Activated naive CD4-positive, alpha-beta T cell treated with anti-CD3 and anti-CD28 coated beads, Interleukin-2, amount 50 U/mL, for 24 hours (primary cell): ENCODE results near the gene SEMA7A.

Experiments used
- H3K27ac Mint-ChIP-seq: one replicate; pipeline ENCODE4 v1.8.0; 2021; ENCODE audit warnings: mild to moderate bottlenecking, mixed read lengths
- H3K27me3 Mint-ChIP-seq: one replicate; pipeline ENCODE4 v1.8.0; 2021; ENCODE audit warnings: mixed read lengths
- H3K36me3 Mint-ChIP-seq: one replicate; pipeline ENCODE4 v1.8.0; 2021; ENCODE audit warnings: mixed read lengths
- H3K4me1 Mint-ChIP-seq: one replicate; pipeline ENCODE4 v1.8.0; 2021; ENCODE audit warnings: mixed read lengths
- H3K4me3 Mint-ChIP-seq: one replicate; pipeline ENCODE4 v1.8.0; 2021; ENCODE audit warnings: mild to moderate bottlenecking, mixed read lengths
- H3K9me3 Mint-ChIP-seq: one replicate; pipeline ENCODE4 v1.8.0; 2021; ENCODE audit warnings: mixed read lengths

SEMA7A gene

DNA sequence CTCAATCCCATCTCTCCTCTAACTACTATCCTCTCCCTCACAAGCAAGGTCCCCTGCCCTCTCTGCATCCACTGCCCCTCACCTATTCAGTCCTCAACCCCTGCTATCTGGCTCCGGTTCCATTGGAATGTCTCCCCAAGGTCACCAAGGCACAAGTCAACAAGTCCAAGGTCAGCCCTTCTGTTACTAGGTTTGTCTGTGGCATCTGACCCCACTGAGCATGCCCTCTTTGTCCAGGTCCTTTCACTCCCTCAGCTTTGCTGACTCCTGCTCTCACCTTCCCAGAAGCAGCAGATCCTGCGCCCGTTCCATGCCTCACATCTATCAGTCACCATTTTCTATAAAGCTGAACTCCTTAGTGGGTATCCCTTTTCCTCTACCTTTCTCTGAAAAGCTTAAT, 8.3 kb upstream of the SEMA7A start:
- Mint-ChIP-seq H3K27ac (peak overlapping the region; percentile 0), H3K4me1 (peaks cover 9% of the 10 kb centered on the region), H3K4me3 (no peak overlapping the region), H3K27me3 (no peaks in the 10 kb centered on the region), H3K9me3 (no peaks in the 10 kb centered on the region), H3K36me3 (peaks cover 3% of the 10 kb centered on the region)

- Mint-ChIP-seq H3K27ac (no peak overlapping the region), H3K9me3 (no peaks in the 10 kb centered on the region), H3K27me3 (no peaks in the 10 kb centered on the region), H3K36me3 (peaks cover 1% of the 10 kb centered on the region), H3K4me3 (no peak overlapping the region), H3K4me1 (peaks cover 10% of the 10 kb centered on the region)
These were observed 7.6 kb upstream of the SEMA7A start for GRCh38 chr15:74441248-74441941.

GRCh38 chr15:74438721-74439316, 5.1 kb upstream of the SEMA7A start:
- H3K4me3 Mint-ChIP-seq: no peak overlapping the region
- no peaks in the 10 kb centered on the region for H3K36me3 Mint-ChIP-seq
- H3K9me3 Mint-ChIP-seq: no peaks in the 10 kb centered on the region
- no peaks in the 10 kb centered on the region for H3K27me3 Mint-ChIP-seq
- peaks cover 36% of the 10 kb centered on the region for H3K4me1 Mint-ChIP-seq
- peak overlapping the region; percentile 12 for H3K27ac Mint-ChIP-seq

GRCh38 chr15:74438206-74438605, 4.4 kb upstream of the SEMA7A start:
- Mint-ChIP-seq H3K36me3 (no peaks in the 10 kb centered on the region), H3K27ac (peak overlapping the region; percentile 76), H3K4me3 (no peak overlapping the region), H3K9me3 (no peaks in the 10 kb centered on the region), H3K4me1 (peaks cover 36% of the 10 kb centered on the region), H3K27me3 (no peaks in the 10 kb centered on the region)

GRCh38 chr15:74434263-74435136, 742 bp upstream of the SEMA7A start:
- no peaks in the 10 kb centered on the region for H3K27me3 Mint-ChIP-seq
- H3K4me3 Mint-ChIP-seq: peak overlapping the region; percentile 88
- no peaks in the 10 kb centered on the region for H3K9me3 Mint-ChIP-seq
- H3K36me3 Mint-ChIP-seq: peaks cover 17% of the 10 kb centered on the region
- H3K4me1 Mint-ChIP-seq: peaks cover 50% of the 10 kb centered on the region
- peak overlapping the region; percentile 87 for H3K27ac Mint-ChIP-seq

DNA sequence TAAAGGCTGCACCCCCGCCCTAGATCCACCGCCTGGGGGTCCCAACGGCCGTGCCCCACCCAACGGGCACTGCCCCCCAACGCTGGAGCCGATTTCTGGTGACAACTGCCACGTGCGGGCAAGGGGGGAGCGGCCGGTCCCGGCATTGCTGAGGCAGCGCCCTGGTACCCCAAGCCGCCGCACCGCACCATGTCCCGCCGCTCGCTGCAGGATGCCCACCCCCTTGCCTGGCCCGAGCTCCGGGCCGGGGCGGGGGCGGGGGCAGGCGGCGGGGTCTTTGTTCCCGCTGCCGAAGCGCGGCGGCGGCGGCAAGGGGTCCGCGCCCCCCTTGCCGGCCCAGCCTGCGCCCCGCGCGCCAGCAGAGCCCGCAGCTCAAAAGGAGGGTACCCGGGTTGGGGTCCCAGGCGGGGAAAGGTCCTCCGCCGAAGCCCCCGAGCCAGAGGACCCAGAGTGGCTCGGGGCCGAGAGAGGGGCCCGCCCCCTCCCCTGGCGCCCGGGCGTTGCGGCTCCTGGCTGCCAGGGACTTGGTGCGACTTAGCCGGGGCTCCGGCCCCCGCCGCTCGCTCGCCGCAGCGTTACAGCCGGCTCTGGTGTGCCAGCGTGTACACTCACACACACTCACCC, 678 bp downstream of the SEMA7A start:
- Mint-ChIP-seq H3K27me3 (no peaks in the 10 kb centered on the region), H3K36me3 (peaks cover 21% of the 10 kb centered on the region), H3K9me3 (no peaks in the 10 kb centered on the region), H3K27ac (no peak overlapping the region), H3K4me1 (peaks cover 48% of the 10 kb centered on the region), H3K4me3 (peak overlapping the region; percentile 94)

- peak overlapping the region; percentile 94 for H3K4me3 Mint-ChIP-seq
- H3K27me3 Mint-ChIP-seq: no peaks in the 10 kb centered on the region
- peaks cover 55% of the 10 kb centered on the region for H3K4me1 Mint-ChIP-seq
- H3K27ac Mint-ChIP-seq: peak overlapping the region; percentile 75
- H3K36me3 Mint-ChIP-seq: peaks cover 21% of the 10 kb centered on the region
- no peaks in the 10 kb centered on the region for H3K9me3 Mint-ChIP-seq
These were observed 1.3 kb downstream of the SEMA7A start for GRCh38 chr15:74432271-74432967.

- Mint-ChIP-seq H3K36me3 (peaks cover 21% of the 10 kb centered on the region), H3K4me3 (peak overlapping the region; percentile 94), H3K27ac (peak overlapping the region; percentile 73), H3K27me3 (no peaks in the 10 kb centered on the region), H3K9me3 (no peaks in the 10 kb centered on the region), H3K4me1 (peaks cover 59% of the 10 kb centered on the region)
These were observed 2.1 kb downstream of the SEMA7A start for GRCh38 chr15:74431645-74432044.

- Mint-ChIP-seq H3K27ac (peak overlapping the region; percentile 73), H3K4me1 (peaks cover 59% of the 10 kb centered on the region), H3K36me3 (peaks cover 21% of the 10 kb centered on the region), H3K27me3 (no peaks in the 10 kb centered on the region), H3K4me3 (peak overlapping the region; percentile 94), H3K9me3 (no peaks in the 10 kb centered on the region)
These were observed 2.6 kb downstream of the SEMA7A start for GRCh38 chr15:74431116-74431515.

- H3K27ac Mint-ChIP-seq: peak overlapping the region; percentile 68
- peak overlapping the region; percentile 94 for H3K4me3 Mint-ChIP-seq
These were observed 3.2 kb downstream of the SEMA7A start for GRCh38 chr15:74430510-74430951.

GRCh38 chr15:74429781-74430400, 3.9 kb downstream of the SEMA7A start:
- H3K4me1 Mint-ChIP-seq: peaks cover 50% of the 10 kb centered on the region
- peak overlapping the region; percentile 94 for H3K4me3 Mint-ChIP-seq
- peaks cover 22% of the 10 kb centered on the region for H3K36me3 Mint-ChIP-seq
- H3K27me3 Mint-ChIP-seq: no peaks in the 10 kb centered on the region
- no peaks in the 10 kb centered on the region for H3K9me3 Mint-ChIP-seq
- H3K27ac Mint-ChIP-seq: peak overlapping the region; percentile 66

More at GRCh38 chr15:74430510-74430951, 3.2 kb downstream of the SEMA7A start:
- Mint-ChIP-seq H3K9me3 (no peaks in the 10 kb centered on the region), H3K27me3 (no peaks in the 10 kb centered on the region), H3K4me1 (peaks cover 55% of the 10 kb centered on the region), H3K36me3 (peaks cover 21% of the 10 kb centered on the region)

GRCh38 chr15:74428970-74429780, 4.6 kb downstream of the SEMA7A start:
- peak overlapping the region; percentile 94 for H3K4me3 Mint-ChIP-seq

DNA sequence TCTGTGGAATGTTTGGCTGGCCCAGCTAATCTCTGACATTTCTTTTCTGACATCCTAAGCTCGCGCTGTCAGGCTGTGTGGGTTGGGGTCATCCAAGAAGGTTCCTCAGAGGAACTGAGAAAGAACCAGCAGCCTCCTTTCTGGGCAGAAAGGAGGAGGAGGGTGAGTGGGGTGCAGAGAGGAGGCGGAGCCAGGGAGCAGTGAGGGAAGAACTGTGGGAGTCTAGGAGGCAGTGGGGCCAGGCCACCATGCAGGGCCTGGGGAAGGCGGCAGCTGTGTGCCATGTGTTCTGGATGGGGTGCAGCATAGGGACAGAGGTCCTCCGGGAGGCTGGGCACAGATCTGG, 5.3 kb downstream of the SEMA7A start:
- H3K9me3 Mint-ChIP-seq: no peaks in the 10 kb centered on the region
- peaks cover 27% of the 10 kb centered on the region for H3K36me3 Mint-ChIP-seq
- H3K27me3 Mint-ChIP-seq: no peaks in the 10 kb centered on the region
- peak overlapping the region; percentile 51 for H3K27ac Mint-ChIP-seq
- peak overlapping the region; percentile 94 for H3K4me3 Mint-ChIP-seq
- H3K4me1 Mint-ChIP-seq: peaks cover 55% of the 10 kb centered on the region

More at GRCh38 chr15:74428970-74429780, 4.6 kb downstream of the SEMA7A start:
- Mint-ChIP-seq H3K4me1 (peaks cover 50% of the 10 kb centered on the region), H3K27me3 (no peaks in the 10 kb centered on the region), H3K27ac (peak overlapping the region; percentile 66), H3K9me3 (no peaks in the 10 kb centered on the region), H3K36me3 (peaks cover 22% of the 10 kb centered on the region)
